LNCAP (cell line): ENCODE data around the gene CLINT1.

Experiments
- TF ChIP-seq, protein P1 (sequence below): fragments of 450-650 bp; IDR thresholded peaks from 2 replicates; pipeline ENCODE4 v1.5.1; 2017; ENCODE audit warnings: mild to moderate bottlenecking

The CLINT1 gene

DNA sequence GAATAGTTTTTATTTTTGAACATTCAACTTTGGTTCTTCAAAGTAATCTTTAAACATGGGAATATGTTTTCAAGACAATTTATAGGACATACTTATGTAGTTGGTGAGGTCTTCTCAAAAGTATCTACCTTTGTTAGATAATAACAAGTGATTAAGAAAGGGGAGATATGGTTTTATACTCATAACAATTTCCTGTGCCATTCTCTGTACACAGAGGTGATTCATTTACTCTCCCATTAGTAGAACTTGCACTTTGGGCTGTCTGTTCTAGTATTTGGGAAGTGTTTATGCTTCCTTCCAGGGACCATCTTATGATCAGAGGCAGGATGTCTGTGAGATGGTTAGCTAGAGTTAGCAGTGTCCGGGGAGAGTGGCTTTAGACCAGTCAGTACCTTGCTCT, 100.2 kb downstream of the CLINT1 start:
- TF ChIP-seq, protein P1, sequence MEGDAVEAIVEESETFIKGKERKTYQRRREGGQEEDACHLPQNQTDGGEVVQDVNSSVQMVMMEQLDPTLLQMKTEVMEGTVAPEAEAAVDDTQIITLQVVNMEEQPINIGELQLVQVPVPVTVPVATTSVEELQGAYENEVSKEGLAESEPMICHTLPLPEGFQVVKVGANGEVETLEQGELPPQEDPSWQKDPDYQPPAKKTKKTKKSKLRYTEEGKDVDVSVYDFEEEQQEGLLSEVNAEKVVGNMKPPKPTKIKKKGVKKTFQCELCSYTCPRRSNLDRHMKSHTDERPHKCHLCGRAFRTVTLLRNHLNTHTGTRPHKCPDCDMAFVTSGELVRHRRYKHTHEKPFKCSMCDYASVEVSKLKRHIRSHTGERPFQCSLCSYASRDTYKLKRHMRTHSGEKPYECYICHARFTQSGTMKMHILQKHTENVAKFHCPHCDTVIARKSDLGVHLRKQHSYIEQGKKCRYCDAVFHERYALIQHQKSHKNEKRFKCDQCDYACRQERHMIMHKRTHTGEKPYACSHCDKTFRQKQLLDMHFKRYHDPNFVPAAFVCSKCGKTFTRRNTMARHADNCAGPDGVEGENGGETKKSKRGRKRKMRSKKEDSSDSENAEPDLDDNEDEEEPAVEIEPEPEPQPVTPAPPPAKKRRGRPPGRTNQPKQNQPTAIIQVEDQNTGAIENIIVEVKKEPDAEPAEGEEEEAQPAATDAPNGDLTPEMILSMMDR: no peak

- TF ChIP-seq, protein P1: no peak
These were observed 102.8 kb downstream of the CLINT1 start for GRCh38 chr5:157756122-157756521.

DNA sequence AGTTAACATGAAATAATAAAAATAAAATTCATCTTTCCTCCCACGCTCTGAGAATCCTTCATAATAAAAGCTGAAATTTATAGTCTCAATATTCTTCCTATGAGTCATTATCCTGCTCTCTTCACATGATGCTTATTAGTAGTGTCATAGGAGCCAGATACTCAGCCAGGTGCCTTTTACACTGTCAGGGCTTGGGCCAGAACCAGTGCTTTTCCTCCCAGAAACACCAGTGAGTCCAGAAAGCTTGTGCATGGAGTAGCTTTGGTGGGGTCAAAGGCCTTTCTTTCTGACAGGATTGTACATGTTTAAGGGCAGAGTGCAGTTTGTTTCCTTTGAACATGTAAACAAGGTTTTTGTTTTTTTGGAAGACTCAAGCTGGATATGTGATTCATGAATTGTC, 108.6 kb downstream of the CLINT1 start:
- TF ChIP-seq, protein P1: no peak

DNA sequence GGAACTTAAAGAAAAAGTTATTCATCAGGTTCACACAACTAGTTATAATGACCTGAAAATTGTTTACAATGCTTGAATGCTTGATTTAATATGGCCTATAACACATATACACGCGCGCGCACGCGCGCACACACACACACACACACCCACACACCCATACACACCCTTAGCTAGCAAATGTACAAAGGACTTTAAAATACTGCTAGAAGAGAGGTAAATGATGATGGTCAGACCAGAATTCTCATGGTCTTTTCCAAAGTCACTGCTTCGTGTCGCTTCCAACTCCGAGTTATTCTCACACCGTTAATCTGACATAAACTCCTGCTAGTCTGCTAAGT, 109.5 kb downstream of the CLINT1 start:
- TF ChIP-seq, protein P1: no peak

GRCh38 chr5:157748760-157749461, 110.0 kb downstream of the CLINT1 start:
- TF ChIP-seq, protein P1: no peak

GRCh38 chr5:157747766-157748700, 110.9 kb downstream of the CLINT1 start:
- TF ChIP-seq, protein P1: no peak

DNA sequence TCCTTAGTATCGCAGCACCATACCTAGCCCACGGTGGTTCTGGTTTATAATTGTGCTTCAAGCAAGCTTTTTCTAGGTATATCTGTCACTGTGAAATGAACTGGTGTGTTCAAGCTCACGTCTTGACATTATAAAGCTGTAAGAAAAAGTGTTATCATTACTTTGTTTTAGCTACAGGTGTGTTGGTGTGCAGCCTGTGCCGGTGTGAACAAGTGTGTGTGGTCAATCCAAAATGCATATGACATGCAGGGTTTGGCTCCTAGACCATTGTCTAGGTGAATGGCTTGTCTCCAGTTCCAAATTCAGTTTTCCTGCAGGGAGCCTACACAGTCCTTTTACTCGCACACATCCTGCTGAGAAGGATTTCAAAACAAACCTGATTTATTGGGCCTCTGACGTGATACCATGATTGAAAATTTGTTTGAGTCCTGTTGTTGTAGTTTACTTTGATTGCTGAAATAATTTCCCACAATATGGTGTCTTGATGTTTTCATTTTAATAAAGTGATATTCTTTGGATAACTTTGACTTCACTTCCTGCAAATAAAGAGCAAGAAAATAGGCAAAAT, 111.7 kb downstream of the CLINT1 start:
- TF ChIP-seq, protein P1: no peak
